Peyer's patch (tissue), 4 donors: Measurements from ENCODE around the gene UNC5B. TPM values are rescaled to one million over a fixed set of nuclear protein-coding genes. Genes with fewer than 3 reads are reported as not detected.

Source experiments
- DNase-seq, 3 donors: peaks; one replicate each; pipeline ENCODE4 v3.0.0-alpha.2; 2017 to 2019
- H3K27ac ChIP-seq, 4 donors: fragments of 200-600 bp; sonication (generic); one replicate each; pipeline ENCODE4 v1.5.1; 2016 to 2019
- H3K27me3 ChIP-seq, 2 donors: fragments of 200-600 bp; sonication (generic); one replicate each; pipeline ENCODE4 v1.5.1; 2019
- H3K36me3 ChIP-seq, 3 donors: fragments of 200-600 bp; sonication (generic); one replicate each; pipeline ENCODE4 v1.5.1; 2016 to 2019
- H3K4me1 ChIP-seq, 4 donors: fragments of 200-600 bp; sonication (generic); one replicate each; pipeline ENCODE4 v1.5.1; 2016 to 2019
- H3K4me3 ChIP-seq, 4 donors: fragments of 200-600 bp; sonication (generic); 1 replicate in 3 of 4; 2 replicates in 1 of 4; pipeline ENCODE4 v1.5.1; 2016 to 2019; ENCODE audit warnings: mild to moderate bottlenecking in 1 of 4
- H3K9me3 ChIP-seq, 4 donors: fragments of 200-600 bp; sonication (generic); one replicate each; pipeline ENCODE4 v1.5.1; 2016 to 2019; ENCODE audit warnings: mild to moderate bottlenecking in 1 of 4
- CTCF ChIP-seq, 6 experiments: fragments of 450-650 bp in 4 of 6; fragments of 200-600 bp in 2 of 6; sonication (generic) in 1 of 6; IDR thresholded peaks; one replicate each; pipeline ENCODE4 v1.5.1; 2017 to 2019; ENCODE audit warnings: antibody characterized with exemption in 6 of 6, mild to moderate bottlenecking in 3 of 6, moderate library complexity in 1 of 6
- POLR2A ChIP-seq, 2 donors: fragments of 450-650 bp; IDR thresholded peaks; one replicate each; pipeline ENCODE4 v1.5.1; 2017; ENCODE audit warnings: antibody characterized with exemption in 2 of 2, mild to moderate bottlenecking in 2 of 2, moderate library complexity in 2 of 2
- total RNA-seq, 4 donors: library from RNA; depleted of rRNA; stranded (reverse); fragments of >200 nt; gene quantifications; one replicate each; pipeline ENCODE4 v1.1.0, GENCODE V29; 2016

UNC5B gene
- total RNA-seq, 4 donors from 2014 or later, result 5.0 to 52.5 (median 39.1) TPM

GRCh38 chr10:71248210-71248609 lies 35.8 kb downstream of the UNC5B start:
- H3K4me1 ChIP-seq, result peaks cover 0 to 67% (median 13%) of the 10 kb centered on the region in 4 donors
- TF ChIP-seq CTCF (IDR thresholded peaks at IDR 0.05), result no peak
- no peak for TF ChIP-seq POLR2A (IDR thresholded peaks at IDR 0.05)

GRCh38 chr10:71249996-71250395 lies 37.6 kb downstream of the UNC5B start:
- peaks cover 0 to 67% (median 5%) of the 10 kb centered on the region in 4 donors for H3K4me1 ChIP-seq
- TF ChIP-seq CTCF (IDR thresholded peaks at IDR 0.05) (no peak), POLR2A (IDR thresholded peaks at IDR 0.05) (no peak)
- H3K36me3 ChIP-seq, result no peaks in the 10 kb centered on the region
- no peaks in the 10 kb centered on the region for H3K27me3 ChIP-seq
- no peak overlapping the region for H3K4me3 ChIP-seq
- no peaks in the 10 kb centered on the region for H3K9me3 ChIP-seq
- no peak for DNase-seq
- H3K27ac ChIP-seq, result peak overlapping the region in 1 of 4 donors; percentile 60

More at GRCh38 chr10:71248210-71248609, 35.8 kb downstream of the UNC5B start:
- Histone ChIP-seq H3K27me3 (no peaks in the 10 kb centered on the region), H3K9me3 (no peaks in the 10 kb centered on the region), H3K4me3 (no peak overlapping the region), H3K36me3 (no peaks in the 10 kb centered on the region), H3K27ac (peak overlapping the region in 3 of 4 donors; percentile 79 to 95 (median 92))
- no peak for DNase-seq

- no peak overlapping the region for H3K27ac ChIP-seq
- H3K9me3 ChIP-seq, result no peaks in the 10 kb centered on the region
- DNase-seq, result no peak
- H3K4me3 ChIP-seq, result no peak overlapping the region
- TF ChIP-seq CTCF (IDR thresholded peaks at IDR 0.05), result no peak
- peaks cover 0 to 66% (median 5%) of the 10 kb centered on the region in 4 donors for H3K4me1 ChIP-seq
- H3K27me3 ChIP-seq, result no peaks in the 10 kb centered on the region
- no peaks in the 10 kb centered on the region for H3K36me3 ChIP-seq
Measured at GRCh38 chr10:71250405-71250804, 38.0 kb downstream of the UNC5B start.

GRCh38 chr10:71250842-71251241 lies 38.5 kb downstream of the UNC5B start:
- Histone ChIP-seq H3K27me3 (no peaks in the 10 kb centered on the region), H3K27ac (no peak overlapping the region), H3K4me3 (no peak overlapping the region), H3K36me3 (no peaks in the 10 kb centered on the region), H3K4me1 (peaks cover 0 to 66% (median 5%) of the 10 kb centered on the region in 4 donors), H3K9me3 (no peaks in the 10 kb centered on the region)
- TF ChIP-seq POLR2A (IDR thresholded peaks at IDR 0.05) (no peak), CTCF (IDR thresholded peaks at IDR 0.05) (no peak)
- no peak for DNase-seq

GRCh38 chr10:71251319-71251718 lies 38.9 kb downstream of the UNC5B start:
- no peak for DNase-seq
- Histone ChIP-seq H3K27me3 (no peaks in the 10 kb centered on the region), H3K9me3 (no peaks in the 10 kb centered on the region), H3K4me3 (no peak overlapping the region), H3K4me1 (peaks cover 0 to 65% (median 3%) of the 10 kb centered on the region in 4 donors), H3K36me3 (no peaks in the 10 kb centered on the region), H3K27ac (peak overlapping the region in 2 of 4 donors; percentile 57 to 88)
- TF ChIP-seq POLR2A (IDR thresholded peaks at IDR 0.05), result no peak
- no peak for TF ChIP-seq CTCF (IDR thresholded peaks at IDR 0.05)

- Histone ChIP-seq H3K4me1 (peaks cover 0 to 65% (median 3%) of the 10 kb centered on the region in 4 donors), H3K27ac (peak overlapping the region in 3 of 4 donors; percentile 57 to 88 (median 79)), H3K4me3 (no peak overlapping the region), H3K36me3 (no peaks in the 10 kb centered on the region), H3K27me3 (no peaks in the 10 kb centered on the region), H3K9me3 (no peaks in the 10 kb centered on the region)
- TF ChIP-seq POLR2A (IDR thresholded peaks at IDR 0.05) (peak; percentile 26 to 82), CTCF (IDR thresholded peaks at IDR 0.05) (no peak)
- DNase-seq, result peak in 2 of 3 donors; percentile 82 to 91
Measured at GRCh38 chr10:71252220-71252619, 39.9 kb downstream of the UNC5B start.
